H1 (cell line): ENCODE results near the gene CAMKK1. TPM values are rescaled to one million over a fixed set of nuclear protein-coding genes. Genes with fewer than 3 reads are reported as not detected.

ENCODE experiments used
- CTCF ChIA-PET: fragments of 300-600 bp; sonication (Branson Sonifier 250); formaldehyde crosslinking; loops from one replicate; lab custom pipeline; 2021; ENCODE audit not compliant: partially characterized antibody; lab: Charles Lee
- POLR2A ChIA-PET: fragments of 300-600 bp; sonication (Branson Sonifier 250); formaldehyde crosslinking; loops from one replicate; lab custom pipeline; 2021; ENCODE audit warnings: inconsistent platforms; ENCODE audit not compliant: partially characterized antibody; lab: Charles Lee
- DNase-seq, 2 experiments: peaks; one replicate each; pipeline versions ENCODE4 v3.0.0 to v3.0.0-alpha.2; 2010 to 2022; ENCODE audit warnings: low spot score in 2 of 2, low read depth in 1 of 2, mixed read lengths in 1 of 2
- FAIRE-seq: peaks from 2 replicates; lab custom pipeline; 2011; peaks lifted over from hg19 to GRCh38; lab: Jason Lieb, UNC
- H2AFZ ChIP-seq: 2 replicates; pipeline ENCODE4 v1.8.1; 2012; ENCODE audit warnings: low read length, inconsistent platforms
- H2AK5ac ChIP-seq: 2 replicates; pipeline ENCODE4 v1.6.1; 2013; ENCODE audit warnings: low read depth, low read length
- H2BK120ac ChIP-seq: replicated peaks from 2 replicates; pipeline ENCODE3; 2013; ENCODE audit warnings: low read depth, low read length, inconsistent platforms
- H2BK12ac ChIP-seq: 2 replicates; pipeline ENCODE4 v1.6.1; 2013; ENCODE audit warnings: low read depth, low read length
- H2BK15ac ChIP-seq: 2 replicates; pipeline ENCODE4 v1.6.1; 2013; ENCODE audit warnings: low read length
- H2BK20ac ChIP-seq: 2 replicates; pipeline ENCODE4 v1.6.1; 2013; ENCODE audit warnings: low read length
- H2BK5ac ChIP-seq: 2 replicates; pipeline ENCODE4 v1.6.1; 2013; ENCODE audit warnings: low read depth, low read length
- H3K14ac ChIP-seq: 2 replicates; pipeline ENCODE4 v1.6.1; 2013; ENCODE audit warnings: inconsistent platforms; ENCODE audit not compliant: insufficient read length
- H3K18ac ChIP-seq: 2 replicates; pipeline ENCODE4 v1.6.1; 2013; ENCODE audit warnings: low read length; ENCODE audit errors: extremely low read depth
- H3K23ac ChIP-seq: 2 replicates; pipeline ENCODE4 v1.6.1; 2013; ENCODE audit warnings: inconsistent platforms; ENCODE audit not compliant: insufficient read length
- H3K23me2 ChIP-seq: 2 replicates; pipeline ENCODE4 v1.6.1; 2013; ENCODE audit warnings: low read depth, low read length
- H3K27ac ChIP-seq: 2 replicates; pipeline ENCODE4 v1.6.1; 2011; ENCODE audit warnings: low read depth, low read length, inconsistent platforms
- H3K27me3 ChIP-seq, 4 experiments: replicated peaks in 1 of 4; 1 replicate in 1 of 4; 2 replicates in 3 of 4; pipeline versions ENCODE4 v1.6.1 to v1.8.1; 2011 to 2013; ENCODE audit warnings: low read length in 3 of 4, mild to moderate bottlenecking in 3 of 4, inconsistent platforms in 2 of 4, mixed read lengths in 2 of 4, moderate library complexity in 1 of 4; ENCODE audit not compliant: control insufficient read depth in 3 of 4, insufficient read depth in 3 of 4; ENCODE audit errors: extremely low read depth in 1 of 4
- H3K36me3 ChIP-seq, 4 experiments: 2 replicates each; pipeline versions ENCODE4 v1.6.1 to v1.8.1; 2011 to 2013; ENCODE audit warnings: mild to moderate bottlenecking in 4 of 4, low read length in 3 of 4, moderate library complexity in 2 of 4, control low read depth in 1 of 4, inconsistent platforms in 1 of 4; ENCODE audit not compliant: insufficient read depth in 4 of 4, control insufficient read depth in 2 of 4
- H3K4ac ChIP-seq: replicated peaks from 2 replicates; pipeline ENCODE3; 2013; ENCODE audit warnings: low read length, low read depth, mixed read lengths, inconsistent platforms; ENCODE audit not compliant: insufficient read length
- H3K4me1 ChIP-seq, 4 experiments: replicated peaks in 1 of 4; 1 replicate in 1 of 4; 2 replicates in 3 of 4; pipeline versions ENCODE4 v1.6.1 to v1.8.1; 2011 to 2013; ENCODE audit warnings: low read length in 3 of 4, inconsistent platforms in 2 of 4, mixed read lengths in 1 of 4; ENCODE audit not compliant: insufficient read depth in 4 of 4, control insufficient read depth in 3 of 4
- H3K4me2 ChIP-seq, 2 experiments: 2 replicates each; pipeline versions ENCODE4 v1.6.1 to v1.8.1; 2011 to 2013; ENCODE audit warnings: low read depth in 2 of 2, low read length in 2 of 2, control low read depth in 1 of 2, inconsistent platforms in 1 of 2, mild to moderate bottlenecking in 1 of 2; ENCODE audit not compliant: insufficient read depth in 1 of 2
- H3K4me3 ChIP-seq, 4 experiments: fragments of 200-600, 300-600 bp in 1 of 4; sonication (generic), shearing (Covaris generic), sonication (Bioruptor Twin) in 1 of 4; 2 replicates each; pipeline versions ENCODE4 v1.5.1 to v1.8.1; 2011 to 2016; ENCODE audit warnings: low read length in 4 of 4, low read depth in 3 of 4, control low read depth in 2 of 4, inconsistent platforms in 2 of 4, mild to moderate bottlenecking in 2 of 4, mixed read lengths in 1 of 4, moderate library complexity in 1 of 4; ENCODE audit not compliant: insufficient read depth in 2 of 4; ENCODE audit errors: extremely low read depth in 1 of 4
- H3K56ac ChIP-seq: replicated peaks from 2 replicates; pipeline ENCODE3; 2013; ENCODE audit warnings: low read depth, mild to moderate bottlenecking, mixed read lengths, low read length, inconsistent platforms; ENCODE audit not compliant: insufficient read length
- H3K79me1 ChIP-seq: 2 replicates; pipeline ENCODE4 v1.6.1; 2013; ENCODE audit warnings: low read depth, low read length, control low read depth
- H3K79me2 ChIP-seq, 2 experiments: 2 replicates each; pipeline versions ENCODE4 v1.6.1 to v1.8.1; 2012 to 2013; ENCODE audit warnings: low read length in 2 of 2, mild to moderate bottlenecking in 2 of 2, inconsistent platforms in 1 of 2; ENCODE audit not compliant: insufficient read depth in 2 of 2, control insufficient read depth in 1 of 2
- H3K9ac ChIP-seq, 4 experiments: replicated peaks in 1 of 4; 1 replicate in 1 of 4; 2 replicates in 3 of 4; pipeline versions ENCODE4 v1.6.1 to v1.8.1; 2011 to 2013; ENCODE audit warnings: low read depth in 3 of 4, low read length in 3 of 4, control low read depth in 2 of 4, mild to moderate bottlenecking in 2 of 4, moderate library complexity in 2 of 4, inconsistent platforms in 1 of 4; ENCODE audit errors: extremely low read depth in 1 of 4
- H3K9me3 ChIP-seq, 2 experiments: 2 replicates each; pipeline versions ENCODE4 v1.6.1 to v1.8.1; 2012 to 2013; ENCODE audit warnings: mild to moderate bottlenecking in 2 of 2, moderate library complexity in 2 of 2, control low read depth in 1 of 2, inconsistent platforms in 1 of 2, low read depth in 1 of 2, low read length in 1 of 2, mixed read lengths in 1 of 2; ENCODE audit not compliant: insufficient read depth in 2 of 2
- H4K20me1 ChIP-seq, 2 experiments: replicated peaks in 1 of 2; 2 replicates each; pipeline versions ENCODE3 to v1.8.1; 2011 to 2013; ENCODE audit warnings: inconsistent platforms in 2 of 2, low read length in 2 of 2, mild to moderate bottlenecking in 1 of 2; ENCODE audit not compliant: insufficient read depth in 2 of 2, control insufficient read depth in 1 of 2
- H4K5ac ChIP-seq: 2 replicates; pipeline ENCODE4 v1.6.1; 2013; ENCODE audit warnings: low read length, low read depth, mixed read lengths, inconsistent platforms; ENCODE audit not compliant: insufficient read length
- H4K8ac ChIP-seq: 2 replicates; pipeline ENCODE4 v1.8.0; 2013; ENCODE audit warnings: mild to moderate bottlenecking, moderate library complexity, low read length, inconsistent platforms; ENCODE audit not compliant: insufficient read depth; ENCODE audit errors: extremely low read depth
- H4K91ac ChIP-seq: replicated peaks from 2 replicates; pipeline ENCODE3; 2013; ENCODE audit warnings: low read length, mixed read lengths, inconsistent platforms; ENCODE audit not compliant: insufficient read length
- MAX ChIP-seq: IDR thresholded peaks from 2 replicates; pipeline ENCODE4 v1.6.1; 2012; ENCODE audit warnings: inconsistent platforms
- WGBS, 2 experiments: shearing (Covaris generic) in 1 of 2; methylation state at CpG; one replicate each; pipeline versions ENCODE4 v1.1.6 to v1.1.7; 2013 to 2015; ENCODE audit warnings: low lambda C conversion rate in 2 of 2, mixed read lengths in 2 of 2, inconsistent platforms in 1 of 2, low coverage in 1 of 2, missing lambda C conversion rate in 1 of 2; ENCODE audit not compliant: insufficient replicate concordance in 2 of 2, insufficient coverage in 1 of 2, insufficient read length in 1 of 2; ENCODE audit errors: extremely low coverage in 1 of 2, missing lambda C conversion rate in 1 of 2; 5-methylcytosine and 5-hydroxymethylcytosine counted together
- polyA plus RNA-seq, 7 experiments: library from polyadenylated mRNA; depleted of rRNA in 3 of 7; stranded (reverse) in 5 of 7; unstranded in 2 of 7; fragments of >200 nt in 5 of 7; fragments of 200-250 nt in 2 of 7; gene quantifications; 1 replicate in 5 of 7; 2 replicates in 1 of 7; 4 replicates in 1 of 7; pipeline versions ENCODE4 v1.2.1 to v1.2.3, GENCODE V29; 2011 to 2013; ENCODE audit warnings: missing spikeins in 2 of 7, mixed read lengths in 2 of 7
- total RNA-seq: library from RNA; stranded (reverse); fragmentation: NEBNext Ultra II Directional; extraction: Animal tissue kit (Norgen Biotek cat#: 25700); gene quantifications from 2 replicates; pipeline ENCODE4 v1.2.1, GENCODE V29; 2021

Gene CAMKK1
- total and polyA plus RNA-seq, 2 of the 8 experiments (the other 6 are each of a cell fraction or from before 2014, with no cell fraction given), result 7.1 to 7.6 TPM

- H3K4ac ChIP-seq, result no peak overlapping the region
- peak; percentile 44 to 80 for DNase-seq
- WGBS, 2 experiments, result 32% methylated on average over 8 of the region's 10 CpGs; no CpG with 5 or more reads in 1 of the 2 experiments
- CTCF ChIA-PET, result interaction anchor here (0.6 to 6.8 kb wide), 28 partner anchors 10 to 1023 kb away, joined by 3 to 102 read pairs (median 4); partner anchors contain the start of gene P2RX1
- no peak overlapping the region for H2AFZ ChIP-seq
- no peaks in the 10 kb centered on the region for H3K79me2 ChIP-seq
- no peak overlapping the region; the same call in 1 of the 2 replicates for H2BK5ac ChIP-seq
- H3K56ac ChIP-seq, result peak overlapping the region; percentile 39
- no peaks in the 10 kb centered on the region for H3K27me3 ChIP-seq
- H2BK15ac ChIP-seq, result no peak overlapping the region
- no peaks in the 10 kb centered on the region for H3K9me3 ChIP-seq
- no peak overlapping the region for H3K14ac ChIP-seq
- no peak overlapping the region for H3K18ac ChIP-seq
- H4K8ac ChIP-seq, result no peak overlapping the region
- H3K79me1 ChIP-seq, result no peaks in the 10 kb centered on the region
- H2BK20ac ChIP-seq, result no peak overlapping the region
- H4K91ac ChIP-seq, result no peak overlapping the region
- H3K23me2 ChIP-seq, result no peaks in the 10 kb centered on the region; the same call in 1 of the 2 replicates
- H3K27ac ChIP-seq, result no peak overlapping the region
- no peak overlapping the region for H4K5ac ChIP-seq
- FAIRE-seq, result peak; percentile 78
- POLR2A ChIA-PET, result interaction anchor here (1.0 to 1.4 kb wide), 2 partner anchors 18 to 71 kb away, joined by 3 to 5 read pairs; no protein-coding TSS in a partner anchor
- H3K4me2 ChIP-seq, result no peak overlapping the region
- H2AK5ac ChIP-seq, result no peak overlapping the region
- H4K20me1 ChIP-seq, result no peaks in the 10 kb centered on the region
- no peaks in the 10 kb centered on the region for H3K4me1 ChIP-seq
- no peaks in the 10 kb centered on the region; a peak in 3 of 8 replicates for H3K36me3 ChIP-seq
- H3K4me3 ChIP-seq, result no peak overlapping the region
- H3K23ac ChIP-seq, result no peak overlapping the region
- no peak overlapping the region for H3K9ac ChIP-seq
- no peak overlapping the region for H2BK120ac ChIP-seq
- no peak overlapping the region for H2BK12ac ChIP-seq
- peak; percentile 19; the same call in 1 of the 2 replicates for TF ChIP-seq MAX
These were observed 42.3 kb upstream of the CAMKK1 start for GRCh38 chr17:3935140-3935542.
